Muscle layer of duodenum (tissue), 2 donors: Measurements from ENCODE around the gene ALKBH4.
A peak's percentile ranks its signal among the peaks of the same experiment; 100 is the strongest.
"Not testable (repeated sequence)": the region's sequence is repeated elsewhere in the genome, so short reads cannot be mapped to it uniquely, and the experiment has no call there.

Source experiments
- H3K27ac ChIP-seq: one replicate; pipeline ENCODE4 v1.7.0; 2013; ENCODE audit warnings: mild to moderate bottlenecking, low read length
- H3K27me3 ChIP-seq: one replicate; pipeline ENCODE4 v1.7.0; 2013; ENCODE audit warnings: low read depth, mild to moderate bottlenecking, control low read depth, low read length
- H3K36me3 ChIP-seq, 2 donors: one replicate each; pipeline ENCODE4 v1.7.0; 2013; ENCODE audit warnings: low read length in 2 of 2, control low read depth in 1 of 2, mild to moderate bottlenecking in 1 of 2; ENCODE audit not compliant: insufficient read depth in 2 of 2, control insufficient read depth in 1 of 2
- H3K4me1 ChIP-seq, 2 donors: one replicate each; pipeline ENCODE4 v1.7.0; 2013; ENCODE audit warnings: low read length in 2 of 2, mild to moderate bottlenecking in 2 of 2, control low read depth in 1 of 2, moderate library complexity in 1 of 2; ENCODE audit not compliant: insufficient read depth in 2 of 2, control insufficient read depth in 1 of 2
- H3K4me3 ChIP-seq, 2 donors: one replicate each; pipeline ENCODE4 v1.7.0; 2013; ENCODE audit warnings: low read length in 2 of 2, low read depth in 1 of 2, mild to moderate bottlenecking in 1 of 2
- H3K9me3 ChIP-seq, 2 donors: one replicate each; pipeline ENCODE4 v1.7.0; 2013; ENCODE audit warnings: low read length in 2 of 2, control low read depth in 1 of 2, mild to moderate bottlenecking in 1 of 2; ENCODE audit not compliant: control insufficient read depth in 1 of 2
- donor health status: healthy.

The ALKBH4 gene

DNA sequence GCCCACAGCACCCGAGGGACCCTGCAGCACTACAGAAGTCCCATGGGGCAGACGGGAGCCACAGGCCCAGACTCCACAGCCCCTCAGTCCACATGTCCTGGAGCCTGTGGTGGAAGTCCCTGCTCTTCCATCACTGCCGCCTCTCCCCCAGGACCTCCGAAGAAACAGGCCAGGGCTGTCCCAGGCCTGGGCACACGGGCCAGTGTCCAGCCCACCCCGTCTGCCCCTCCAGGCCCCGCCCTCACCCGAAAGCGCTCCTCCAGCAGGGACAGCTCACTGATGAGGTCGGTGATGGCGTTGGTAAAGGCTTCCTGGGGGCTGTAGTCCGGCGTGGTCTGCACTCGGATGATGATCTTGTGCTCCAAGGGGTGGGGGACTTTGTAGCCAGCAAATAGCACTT is 9.5 kb upstream of the ALKBH4 start:
- peaks cover 0 to 37% of the 10 kb centered on the region in 2 donors for H3K36me3 ChIP-seq
- not testable (repeated sequence) for H3K27ac ChIP-seq, H3K4me3 ChIP-seq, H3K4me1 ChIP-seq, H3K27me3 ChIP-seq, H3K9me3 ChIP-seq

DNA sequence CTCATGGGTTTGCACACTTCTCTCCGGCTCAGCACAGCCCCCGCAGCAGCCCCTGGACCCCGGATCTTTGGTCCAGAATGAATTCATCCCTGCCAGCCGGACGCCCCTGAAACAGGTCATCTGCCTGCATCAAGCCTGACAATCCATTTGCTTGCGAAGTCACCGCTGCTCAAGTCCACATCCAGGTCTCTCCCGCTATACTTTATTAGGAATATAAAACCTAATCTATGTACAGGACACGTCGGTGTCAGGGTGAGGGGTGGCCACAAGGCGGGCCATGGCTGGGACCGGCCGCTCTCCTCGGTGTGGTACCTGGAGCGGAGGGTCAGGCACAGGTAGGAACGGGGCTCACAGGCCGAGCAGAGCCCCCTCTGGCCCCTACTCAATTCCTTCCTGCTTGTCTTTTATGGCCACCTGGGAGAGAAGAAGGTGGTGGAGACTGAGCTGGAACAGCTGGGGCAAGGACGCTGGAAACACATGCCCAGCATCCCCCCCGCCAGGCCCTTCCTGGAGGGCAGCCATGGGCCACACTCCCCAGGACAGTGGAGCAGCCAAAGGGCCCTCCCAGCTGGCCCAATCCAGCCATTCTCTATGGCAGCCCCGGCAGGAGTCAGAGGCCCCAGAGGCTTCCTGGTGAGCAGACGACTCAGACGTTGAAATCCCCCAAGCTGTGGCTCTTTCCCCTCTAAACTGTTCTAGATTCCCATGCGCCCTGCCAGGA is 8.8 kb upstream of the ALKBH4 start:
- Histone ChIP-seq H3K4me1 (no peaks in the 10 kb centered on the region), H3K36me3 (peaks cover 0 to 38% of the 10 kb centered on the region in 2 donors), H3K27ac (no peak overlapping the region)

DNA sequence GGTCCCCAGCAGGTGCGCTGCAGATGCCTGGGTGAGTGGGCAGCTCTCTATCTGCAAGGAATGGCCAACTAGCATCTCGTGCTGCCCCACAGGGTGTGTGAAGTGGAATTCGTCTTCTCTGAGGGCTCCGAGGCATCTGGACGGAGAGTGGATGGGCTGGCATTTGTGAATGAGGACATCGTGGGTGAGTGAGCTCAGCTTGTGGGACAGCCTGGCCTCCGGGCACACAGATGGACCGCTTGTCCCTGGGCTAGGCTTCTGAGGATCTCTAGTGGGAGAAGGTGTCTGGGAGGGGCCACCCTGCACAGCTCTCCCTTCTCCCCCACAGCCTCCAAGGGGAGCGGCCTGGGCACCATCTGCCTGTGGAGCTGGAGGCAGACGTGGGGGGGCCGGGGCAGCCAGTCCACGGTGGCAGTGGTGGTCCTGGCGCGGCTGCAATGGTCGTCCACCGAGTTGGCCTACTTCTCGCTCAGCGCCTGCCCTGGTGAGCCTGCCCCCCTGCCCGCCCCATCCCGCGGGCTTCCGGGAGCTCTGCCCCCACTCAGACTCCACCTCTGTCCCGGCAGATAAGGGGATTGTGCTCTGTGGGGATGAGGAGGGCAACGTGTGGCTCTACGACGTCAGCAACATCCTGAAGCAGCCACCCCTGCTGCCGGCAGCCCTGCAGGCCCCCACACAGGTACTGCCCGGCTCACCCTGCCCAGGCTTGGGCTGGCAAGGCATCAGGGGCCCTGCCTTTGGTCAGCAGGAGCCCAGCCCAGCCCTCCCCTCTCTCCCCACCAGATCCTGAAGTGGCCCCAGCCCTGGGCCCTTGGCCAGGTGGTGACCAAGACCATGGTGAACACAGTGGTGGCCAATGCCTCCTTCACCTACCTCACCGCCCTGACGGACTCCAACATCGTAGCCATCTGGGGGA is 7.7 kb upstream of the ALKBH4 start:
- Histone ChIP-seq H3K27me3 (no peaks in the 10 kb centered on the region), H3K36me3 (peaks cover 0 to 38% of the 10 kb centered on the region in 2 donors), H3K9me3 (no peaks in the 10 kb centered on the region), H3K4me3 (no peak overlapping the region), H3K27ac (no peak overlapping the region), H3K4me1 (no peaks in the 10 kb centered on the region)

More for the DNA sequence above, 8.8 kb upstream of the ALKBH4 start:
- Histone ChIP-seq H3K27me3 (no peaks in the 10 kb centered on the region), H3K4me3 (no peak overlapping the region), H3K9me3 (no peaks in the 10 kb centered on the region)

GRCh38 chr7:102471791-102472125 is 7.1 kb upstream of the ALKBH4 start:
- Histone ChIP-seq H3K27me3 (no peaks in the 10 kb centered on the region), H3K4me3 (no peak overlapping the region), H3K9me3 (no peaks in the 10 kb centered on the region), H3K36me3 (peaks cover 0 to 38% of the 10 kb centered on the region in 2 donors), H3K27ac (no peak overlapping the region), H3K4me1 (no peaks in the 10 kb centered on the region)

GRCh38 chr7:102469972-102470825 is 5.5 kb upstream of the ALKBH4 start:
- no peaks in the 10 kb centered on the region for H3K27me3 ChIP-seq
- H3K4me3 ChIP-seq = no peak overlapping the region
- peaks cover 0 to 9% of the 10 kb centered on the region in 2 donors for H3K4me1 ChIP-seq
- peaks cover 0 to 38% of the 10 kb centered on the region in 2 donors for H3K36me3 ChIP-seq
- no peak overlapping the region for H3K27ac ChIP-seq
- no peaks in the 10 kb centered on the region for H3K9me3 ChIP-seq

- Histone ChIP-seq H3K36me3 (peaks cover 0 to 38% of the 10 kb centered on the region in 2 donors), H3K27ac (no peak overlapping the region), H3K4me1 (peaks cover 0 to 9% of the 10 kb centered on the region in 2 donors), H3K9me3 (no peaks in the 10 kb centered on the region), H3K27me3 (no peaks in the 10 kb centered on the region), H3K4me3 (no peak overlapping the region)
These were observed 4.8 kb upstream of the ALKBH4 start for GRCh38 chr7:102469351-102469971.

- Histone ChIP-seq H3K4me3 (no peak overlapping the region), H3K27me3 (no peaks in the 10 kb centered on the region), H3K36me3 (peaks cover 0 to 36% of the 10 kb centered on the region in 2 donors), H3K27ac (no peak overlapping the region), H3K4me1 (peaks cover 3 to 13% of the 10 kb centered on the region in 2 donors), H3K9me3 (no peaks in the 10 kb centered on the region)
These were observed 4.1 kb upstream of the ALKBH4 start for GRCh38 chr7:102468478-102469350.

GRCh38 chr7:102467581-102468477 is 3.2 kb upstream of the ALKBH4 start:
- Histone ChIP-seq H3K4me3 (no peak overlapping the region), H3K27ac (no peak overlapping the region), H3K9me3 (no peaks in the 10 kb centered on the region), H3K27me3 (no peaks in the 10 kb centered on the region), H3K36me3 (peaks cover 0 to 27% of the 10 kb centered on the region in 2 donors), H3K4me1 (peaks cover 6 to 18% of the 10 kb centered on the region in 2 donors)

DNA sequence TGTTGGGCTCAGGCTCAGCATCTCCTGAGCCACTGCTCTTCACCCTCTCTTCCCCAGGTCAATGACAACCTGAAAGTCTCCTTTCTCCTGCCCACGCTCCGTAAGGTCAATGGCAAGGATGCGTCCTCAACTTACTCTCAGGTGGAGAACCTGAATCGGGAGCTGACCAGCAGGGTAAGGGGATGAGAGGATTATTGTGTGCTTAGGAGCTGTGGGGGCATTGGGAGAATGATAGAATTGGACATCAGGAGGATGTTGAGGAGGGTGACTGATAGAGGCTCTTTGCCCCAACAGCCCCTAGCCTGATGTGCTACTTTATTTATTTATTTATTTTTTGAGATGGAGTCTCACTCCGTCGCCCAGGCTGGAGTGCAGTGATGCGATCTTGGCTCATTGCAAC is 1.4 kb upstream of the ALKBH4 start:
- peaks cover 0 to 13% of the 10 kb centered on the region in 2 donors for H3K36me3 ChIP-seq
- no peaks in the 10 kb centered on the region for H3K27me3 ChIP-seq
- peaks cover 6 to 24% of the 10 kb centered on the region in 2 donors for H3K4me1 ChIP-seq
- peak overlapping the region; percentile 82 to 100 for H3K4me3 ChIP-seq
- no peak overlapping the region for H3K27ac ChIP-seq
- no peaks in the 10 kb centered on the region for H3K9me3 ChIP-seq
